Adrenal gland (tissue), 5 donors: ENCODE measurements around the gene KRTAP10-12.

ENCODE experiments used
- CTCF ChIP-seq, 6 experiments: fragments of 450-650 bp in 4 of 6; fragments of 200-600 bp in 2 of 6; sonication (generic) in 1 of 6; IDR thresholded peaks; 1 replicate in 5 of 6; 2 replicates in 1 of 6; pipeline versions ENCODE4 v1.5.1 to v1.8.0; 2016 to 2021; ENCODE audit warnings: antibody characterized with exemption in 6 of 6, mild to moderate bottlenecking in 2 of 6, moderate library complexity in 1 of 6
- POLR2A ChIP-seq, 2 donors: fragments of 450-650 bp; IDR thresholded peaks; one replicate each; pipeline ENCODE4 v1.6.1; 2017; ENCODE audit warnings: antibody characterized with exemption in 2 of 2, mild to moderate bottlenecking in 2 of 2, moderate library complexity in 1 of 2
- donor health status: DM: no; HTN: no; CAD: no.

- TF ChIP-seq POLR2A (IDR thresholded peaks at IDR 0.05), result no peak
- no peak for TF ChIP-seq CTCF (IDR thresholded peaks at IDR 0.05)
Observed at GRCh38 chr21:44713130-44713529, 16.2 kb downstream of the KRTAP10-12 start.
